Kidney epithelial cell (primary cell): ENCODE results near the gene CBARP. TPM values are rescaled to one million over a fixed set of nuclear protein-coding genes. Genes with fewer than 3 reads are reported as not detected.

Experiments used
- DNase-seq: peaks from one replicate; pipeline ENCODE4 v3.0.0-alpha.2; 2010; ENCODE audit warnings: low read depth
- H3K27me3 ChIP-seq: 2 replicates; pipeline ENCODE4 v1.6.0; 2011; ENCODE audit warnings: low read length; ENCODE audit not compliant: control insufficient read depth, insufficient read depth
- H3K36me3 ChIP-seq: 2 replicates; pipeline ENCODE4 v1.5.1; 2011; ENCODE audit warnings: low read length; ENCODE audit not compliant: control insufficient read depth, insufficient read depth
- H3K4me3 ChIP-seq: 2 replicates; pipeline ENCODE4 v1.5.1; 2011; ENCODE audit warnings: low read depth, mild to moderate bottlenecking, control low read depth, low read length
- CTCF ChIP-seq: IDR thresholded peaks from 2 replicates; pipeline ENCODE4 v1.5.1; 2011; ENCODE audit warnings: mild to moderate bottlenecking, moderate library complexity, low read length, control low read depth, inconsistent platforms; ENCODE audit not compliant: insufficient read depth, poor library complexity, severe bottlenecking
- total RNA-seq: library from RNA; depleted of rRNA; stranded (reverse); fragments of >200 nt; gene quantifications from 2 replicates; pipeline ENCODE4 v1.2.3, GENCODE V29; 2015

Gene CBARP
- total RNA-seq, 1 donor from 2014 or later: 5.1 TPM

DNA sequence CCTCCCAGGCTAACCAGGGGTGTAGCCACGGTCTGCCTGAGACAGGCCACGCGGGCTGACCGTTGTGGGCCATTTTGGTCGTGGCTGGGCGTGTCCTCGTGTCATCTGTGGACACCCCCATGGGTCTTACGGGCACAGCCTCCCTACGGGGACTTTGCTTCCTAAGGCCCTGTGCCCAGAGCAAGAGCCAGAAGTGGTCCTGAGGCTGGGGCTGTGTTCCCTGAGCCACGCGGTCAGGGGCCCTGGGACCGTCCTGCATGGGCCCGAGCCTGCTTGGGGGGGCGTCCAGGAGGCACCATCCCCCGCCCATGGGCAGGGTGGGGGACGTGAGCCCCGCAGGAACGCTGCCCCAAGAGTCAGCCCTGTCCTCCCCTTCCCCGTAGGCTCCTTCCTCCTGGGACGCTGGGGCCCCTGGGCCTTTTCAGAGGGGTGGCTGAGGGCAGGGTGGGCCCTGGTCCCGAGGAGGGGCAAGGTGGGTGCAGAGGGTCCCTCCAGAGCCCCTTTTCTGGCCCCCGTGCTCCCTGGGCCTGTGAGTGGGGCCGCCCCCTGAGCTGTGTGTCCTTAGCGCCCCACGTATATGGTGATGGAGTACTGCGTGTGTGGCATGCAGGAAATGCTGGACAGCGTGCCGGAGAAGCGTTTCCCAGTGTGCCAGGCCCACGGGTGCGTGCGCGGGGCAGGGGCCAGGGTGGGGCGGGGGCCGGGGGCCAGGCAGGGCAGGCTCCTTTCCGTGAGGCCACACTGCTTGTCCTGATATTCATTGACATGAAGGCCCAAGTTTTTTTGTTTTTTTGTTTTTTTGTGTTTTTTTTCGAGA is 18.8 kb downstream of the CBARP start:
- no peak for DNase-seq
- no peaks in the 10 kb centered on the region for H3K27me3 ChIP-seq
- no peak overlapping the region for H3K4me3 ChIP-seq
- no peak for TF ChIP-seq CTCF
- no peaks in the 10 kb centered on the region for H3K36me3 ChIP-seq

- H3K4me3 ChIP-seq: no peak overlapping the region
- H3K27me3 ChIP-seq: no peaks in the 10 kb centered on the region
- no peak for DNase-seq
- H3K36me3 ChIP-seq: no peaks in the 10 kb centered on the region
- TF ChIP-seq CTCF: no peak
Observed at GRCh38 chr19:1217366-1217765, 20.4 kb downstream of the CBARP start.

DNA sequence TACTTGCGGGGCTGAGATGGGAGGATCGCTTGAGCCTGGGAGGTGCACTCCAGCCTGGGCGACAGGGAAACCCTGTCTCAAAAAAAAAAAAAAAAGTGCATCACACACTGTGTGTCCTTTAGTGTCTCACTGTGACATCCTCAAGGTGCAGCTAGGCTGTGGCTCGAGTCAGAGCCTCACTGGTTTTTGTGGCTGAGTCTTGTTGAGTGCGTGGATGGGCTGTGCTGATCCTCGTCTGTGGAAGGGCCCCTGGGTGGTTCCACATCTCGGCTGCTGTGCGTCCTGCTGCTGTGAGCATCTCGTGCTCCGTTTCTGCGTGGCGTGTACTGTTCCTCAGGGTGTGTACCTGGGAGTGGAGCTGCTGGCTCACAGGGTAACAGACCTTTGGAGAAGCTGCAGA is 21.0 kb downstream of the CBARP start:
- H3K27me3 ChIP-seq: no peaks in the 10 kb centered on the region
- no peak overlapping the region for H3K4me3 ChIP-seq
- no peaks in the 10 kb centered on the region for H3K36me3 ChIP-seq
- DNase-seq: no peak
- no peak for TF ChIP-seq CTCF

- H3K36me3 ChIP-seq: no peaks in the 10 kb centered on the region
- no peak overlapping the region for H3K4me3 ChIP-seq
- no peaks in the 10 kb centered on the region for H3K27me3 ChIP-seq
- no peak for TF ChIP-seq CTCF
- no peak for DNase-seq
Observed at GRCh38 chr19:1214862-1215731, 22.7 kb downstream of the CBARP start.

DNA sequence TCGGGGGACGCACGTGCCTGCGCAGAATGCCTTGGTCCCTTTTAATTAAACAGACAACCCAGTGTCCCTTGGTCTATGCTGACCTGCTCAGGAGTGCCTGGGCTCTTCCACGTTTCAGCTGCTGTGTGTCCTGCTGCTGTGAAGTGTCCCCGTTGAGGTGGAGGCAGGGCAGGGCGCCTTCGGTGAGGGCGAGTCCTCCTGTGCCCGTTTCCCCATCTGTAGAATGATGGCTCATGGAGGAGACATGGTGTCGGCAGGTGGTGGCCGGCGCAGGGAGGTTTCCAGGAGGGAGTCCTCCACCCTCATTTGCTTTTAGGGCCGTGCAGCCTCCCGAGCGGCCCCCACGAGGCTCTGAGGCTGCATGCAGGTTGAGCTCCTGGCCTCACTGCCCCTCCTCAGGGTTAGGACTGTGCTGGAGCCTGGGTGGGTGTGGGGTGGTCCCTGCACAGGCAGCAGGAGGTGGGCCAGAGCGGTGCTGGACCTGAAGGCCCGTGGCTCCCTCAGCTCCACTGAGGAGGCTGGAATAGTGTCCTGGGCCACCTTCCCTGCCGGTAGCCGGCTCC is 23.4 kb downstream of the CBARP start:
- Histone ChIP-seq H3K36me3 (no peaks in the 10 kb centered on the region), H3K4me3 (no peak overlapping the region), H3K27me3 (no peaks in the 10 kb centered on the region)
- DNase-seq: no peak
- no peak for TF ChIP-seq CTCF
